ENCODE results near the gene CCDC154.

The CCDC154 gene

GRCh38 chr16:1454561-1454960, 10.2 kb upstream of the CCDC154 start:
- Histone ChIP-seq H3K27ac (ENCODE audit: insufficient read depth in 1 of 2, low read depth in 1 of 2, low read length in 2 of 2, poor library complexity in 1 of 2, severe bottlenecking in 2 of 2) (peak overlapping the region in 1 of 2 experiments; percentile 56), H3K4me1 (ENCODE audit: control extremely low read depth in 1 of 4, control insufficient read depth in 4 of 4, insufficient read depth in 4 of 4, low read length in 3 of 4) (peaks cover 0 to 33% (median 14%) of the 10 kb centered on the region in 4 experiments), H3K4me3 (ENCODE audit: control insufficient read depth in 1 of 7, extremely low read depth in 1 of 7, insufficient read depth in 4 of 7, low read depth in 2 of 7, low read length in 6 of 7) (no peak overlapping the region), H3K9me3 (ENCODE audit: control extremely low read depth in 1 of 5, control insufficient read depth in 4 of 5, insufficient read depth in 2 of 5, low read depth in 1 of 5, low read length in 4 of 5) (no peaks in the 10 kb centered on the region), H3K27me3 (replicated peaks in 2 of 5; ENCODE audit: control insufficient read depth in 4 of 5, insufficient read depth in 5 of 5, low read length in 4 of 5) (no peaks in the 10 kb centered on the region), H3K36me3 (ENCODE audit: control insufficient read depth in 4 of 4, insufficient read depth in 4 of 4, low read length in 3 of 4) (peaks cover 14 to 90% (median 44%) of the 10 kb centered on the region in 4 experiments)
- POLR2A ChIA-PET = no interaction called here
- DNase-seq = no peak
- 95% methylated on average over 16 of the region's 17 CpGs for WGBS (ENCODE audit: insufficient coverage)
- CTCF ChIA-PET = no interaction called here

DNA sequence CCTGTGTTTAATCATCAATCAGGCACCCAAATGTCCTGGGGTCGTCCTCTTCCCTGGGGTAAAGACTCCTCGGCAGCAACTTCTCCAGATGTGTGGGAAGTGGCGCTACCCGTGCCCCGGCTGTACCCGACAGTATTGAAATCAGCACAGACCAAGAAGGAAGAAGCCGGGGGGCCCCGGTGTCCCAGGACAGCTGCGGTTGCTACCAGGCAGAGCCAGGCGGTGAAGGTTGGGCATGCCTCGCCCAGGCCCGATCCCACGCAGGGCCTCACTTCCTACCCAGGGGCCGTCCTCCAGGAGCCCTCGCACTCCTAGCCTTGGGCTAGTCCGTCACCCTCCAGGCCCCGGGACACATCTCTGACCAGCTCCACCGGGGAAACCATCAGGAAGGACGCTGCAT, 9.0 kb upstream of the CCDC154 start:
- Histone ChIP-seq H3K36me3 (ENCODE audit: control insufficient read depth in 4 of 4, insufficient read depth in 4 of 4, low read length in 3 of 4) (peaks cover 14 to 93% (median 54%) of the 10 kb centered on the region in 4 experiments), H3K4me3 (ENCODE audit: control insufficient read depth in 1 of 7, extremely low read depth in 1 of 7, insufficient read depth in 4 of 7, low read depth in 2 of 7, low read length in 6 of 7) (no peak overlapping the region), H3K4me1 (ENCODE audit: control extremely low read depth in 1 of 4, control insufficient read depth in 4 of 4, insufficient read depth in 4 of 4, low read length in 3 of 4) (peaks cover 0 to 23% (median 7%) of the 10 kb centered on the region in 4 experiments), H3K27me3 (replicated peaks in 2 of 5; ENCODE audit: control insufficient read depth in 4 of 5, insufficient read depth in 5 of 5, low read length in 4 of 5) (no peaks in the 10 kb centered on the region), H3K27ac (ENCODE audit: insufficient read depth in 1 of 2, low read depth in 1 of 2, low read length in 2 of 2, poor library complexity in 1 of 2, severe bottlenecking in 2 of 2) (no peak overlapping the region), H3K9me3 (ENCODE audit: control extremely low read depth in 1 of 5, control insufficient read depth in 4 of 5, insufficient read depth in 2 of 5, low read depth in 1 of 5, low read length in 4 of 5) (no peaks in the 10 kb centered on the region)
- no peak for DNase-seq
- CTCF ChIA-PET = no interaction called here
- POLR2A ChIA-PET = no interaction called here
- 96% methylated on average over 19 of the region's 19 CpGs for WGBS (ENCODE audit: insufficient coverage)

GRCh38 chr16:1452530-1452929, 8.2 kb upstream of the CCDC154 start:
- no peak for DNase-seq
- H3K4me1 ChIP-seq (ENCODE audit: control extremely low read depth in 1 of 4, control insufficient read depth in 4 of 4, insufficient read depth in 4 of 4, low read length in 3 of 4) = peaks cover 0 to 19% (median 3%) of the 10 kb centered on the region in 4 experiments
- H3K9me3 ChIP-seq (ENCODE audit: control extremely low read depth in 1 of 5, control insufficient read depth in 4 of 5, insufficient read depth in 2 of 5, low read depth in 1 of 5, low read length in 4 of 5) = no peaks in the 10 kb centered on the region
- no peaks in the 10 kb centered on the region for H3K27me3 ChIP-seq (replicated peaks in 2 of 5; ENCODE audit: control insufficient read depth in 4 of 5, insufficient read depth in 5 of 5, low read length in 4 of 5)
- H3K4me3 ChIP-seq (ENCODE audit: control insufficient read depth in 1 of 7, extremely low read depth in 1 of 7, insufficient read depth in 4 of 7, low read depth in 2 of 7, low read length in 6 of 7) = no peak overlapping the region
- no peak overlapping the region for H3K27ac ChIP-seq (ENCODE audit: insufficient read depth in 1 of 2, low read depth in 1 of 2, low read length in 2 of 2, poor library complexity in 1 of 2, severe bottlenecking in 2 of 2)
- POLR2A ChIA-PET = no interaction called here
- CTCF ChIA-PET = no interaction called here
- 98% methylated on average over 15 of the region's 20 CpGs for WGBS (ENCODE audit: insufficient coverage)
- peaks cover 14 to 93% (median 60%) of the 10 kb centered on the region in 4 experiments for H3K36me3 ChIP-seq (ENCODE audit: control insufficient read depth in 4 of 4, insufficient read depth in 4 of 4, low read length in 3 of 4)

DNA sequence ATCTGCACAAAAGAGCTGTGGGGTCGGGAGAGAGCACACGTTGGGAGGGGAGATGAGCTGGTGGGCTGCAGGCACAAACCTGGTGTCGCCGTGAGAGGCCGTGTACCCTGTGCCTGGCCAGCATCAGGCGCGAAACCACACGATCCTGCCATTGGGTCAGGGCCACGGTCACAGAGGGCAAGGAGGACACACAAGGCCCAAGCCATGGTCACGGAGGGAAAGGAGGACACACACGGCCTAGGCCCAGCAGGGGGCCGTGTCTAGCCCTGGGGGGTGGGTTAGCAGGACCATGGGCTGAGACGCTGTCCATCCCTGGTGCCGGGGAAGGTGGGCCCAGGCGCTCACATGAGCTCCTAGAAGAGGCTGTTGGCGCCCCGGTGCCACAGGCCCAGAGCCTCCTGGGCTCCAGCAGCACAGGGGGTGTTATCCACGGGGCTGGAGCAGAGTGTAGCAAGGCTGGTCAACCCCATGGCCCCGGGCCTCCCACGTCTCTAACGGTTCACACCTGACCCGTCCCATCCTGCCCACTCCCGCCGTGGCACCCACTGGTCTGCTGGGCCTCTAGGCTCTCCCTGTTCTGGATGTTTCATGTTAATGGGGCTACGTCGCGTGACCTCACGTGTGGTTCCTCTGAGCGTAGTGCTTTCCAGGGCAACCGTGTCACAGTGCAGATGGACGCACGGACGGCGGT, 7.5 kb upstream of the CCDC154 start:
- 95% methylated on average over 33 of the region's 34 CpGs for WGBS (ENCODE audit: insufficient coverage)
- ChIA-PET CTCF (no interaction called here), POLR2A (no interaction called here)
- DNase-seq = no peak
- Histone ChIP-seq H3K27ac (ENCODE audit: insufficient read depth in 1 of 2, low read depth in 1 of 2, low read length in 2 of 2, poor library complexity in 1 of 2, severe bottlenecking in 2 of 2) (no peak overlapping the region), H3K4me3 (ENCODE audit: control insufficient read depth in 1 of 7, extremely low read depth in 1 of 7, insufficient read depth in 4 of 7, low read depth in 2 of 7, low read length in 6 of 7) (no peak overlapping the region), H3K9me3 (ENCODE audit: control extremely low read depth in 1 of 5, control insufficient read depth in 4 of 5, insufficient read depth in 2 of 5, low read depth in 1 of 5, low read length in 4 of 5) (no peaks in the 10 kb centered on the region), H3K36me3 (ENCODE audit: control insufficient read depth in 4 of 4, insufficient read depth in 4 of 4, low read length in 3 of 4) (peaks cover 14 to 94% (median 62%) of the 10 kb centered on the region in 4 experiments), H3K27me3 (replicated peaks in 2 of 5; ENCODE audit: control insufficient read depth in 4 of 5, insufficient read depth in 5 of 5, low read length in 4 of 5) (no peaks in the 10 kb centered on the region), H3K4me1 (ENCODE audit: control extremely low read depth in 1 of 4, control insufficient read depth in 4 of 4, insufficient read depth in 4 of 4, low read length in 3 of 4) (peaks cover 0 to 18% (median under 1%) of the 10 kb centered on the region in 4 experiments)

- H3K4me1 ChIP-seq (ENCODE audit: control extremely low read depth in 1 of 4, control insufficient read depth in 4 of 4, insufficient read depth in 4 of 4, low read length in 3 of 4) = peaks cover 0 to 11% (median 0%) of the 10 kb centered on the region in 4 experiments
- no peak overlapping the region for H3K4me3 ChIP-seq (ENCODE audit: control insufficient read depth in 1 of 7, extremely low read depth in 1 of 7, insufficient read depth in 4 of 7, low read depth in 2 of 7, low read length in 6 of 7)
- ChIA-PET POLR2A (no interaction called here), CTCF (no interaction called here)
- no peaks in the 10 kb centered on the region for H3K27me3 ChIP-seq (replicated peaks in 2 of 5; ENCODE audit: control insufficient read depth in 4 of 5, insufficient read depth in 5 of 5, low read length in 4 of 5)
- H3K36me3 ChIP-seq (ENCODE audit: control insufficient read depth in 4 of 4, insufficient read depth in 4 of 4, low read length in 3 of 4) = peaks cover 11 to 97% (median 64%) of the 10 kb centered on the region in 4 experiments
- DNase-seq = no peak
- no peaks in the 10 kb centered on the region for H3K9me3 ChIP-seq (ENCODE audit: control extremely low read depth in 1 of 5, control insufficient read depth in 4 of 5, insufficient read depth in 2 of 5, low read depth in 1 of 5, low read length in 4 of 5)
- no peak overlapping the region for H3K27ac ChIP-seq (ENCODE audit: insufficient read depth in 1 of 2, low read depth in 1 of 2, low read length in 2 of 2, poor library complexity in 1 of 2, severe bottlenecking in 2 of 2)
- WGBS (ENCODE audit: insufficient coverage) = 100% methylated on average over 13 of the region's 21 CpGs
Measured at GRCh38 chr16:1450841-1451240, 6.5 kb upstream of the CCDC154 start.

DNA sequence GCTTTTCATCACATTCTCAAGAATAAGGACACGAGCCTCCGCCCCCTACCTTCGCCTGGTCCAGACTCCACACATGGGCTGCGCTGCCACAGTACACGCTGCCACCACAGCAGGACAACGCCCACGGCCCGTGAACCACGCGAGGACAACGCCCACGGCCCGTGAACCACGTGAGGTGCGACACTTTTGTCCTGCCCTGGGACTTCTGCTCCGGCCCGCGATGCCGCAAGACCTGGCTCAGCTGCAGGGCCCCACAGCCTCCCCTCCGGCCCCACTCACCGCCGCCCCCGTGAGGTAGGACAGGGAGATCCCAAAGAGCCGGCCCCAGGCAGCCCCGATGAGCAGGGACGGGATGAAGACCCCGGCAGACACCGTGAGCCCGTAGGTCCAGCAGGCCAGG, 5.9 kb upstream of the CCDC154 start:
- DNase-seq = no peak
- no peaks in the 10 kb centered on the region for H3K9me3 ChIP-seq (ENCODE audit: control extremely low read depth in 1 of 5, control insufficient read depth in 4 of 5, insufficient read depth in 2 of 5, low read depth in 1 of 5, low read length in 4 of 5)
- WGBS (ENCODE audit: insufficient coverage) = 97% methylated on average over 29 of the region's 29 CpGs
- peaks cover 0 to 10% (median 0%) of the 10 kb centered on the region in 4 experiments for H3K4me1 ChIP-seq (ENCODE audit: control extremely low read depth in 1 of 4, control insufficient read depth in 4 of 4, insufficient read depth in 4 of 4, low read length in 3 of 4)
- no peak overlapping the region for H3K27ac ChIP-seq (ENCODE audit: insufficient read depth in 1 of 2, low read depth in 1 of 2, low read length in 2 of 2, poor library complexity in 1 of 2, severe bottlenecking in 2 of 2)
- H3K27me3 ChIP-seq (replicated peaks in 2 of 5; ENCODE audit: control insufficient read depth in 4 of 5, insufficient read depth in 5 of 5, low read length in 4 of 5) = no peaks in the 10 kb centered on the region
- CTCF ChIA-PET = no interaction called here
- POLR2A ChIA-PET = no interaction called here
- H3K4me3 ChIP-seq (ENCODE audit: control insufficient read depth in 1 of 7, extremely low read depth in 1 of 7, insufficient read depth in 4 of 7, low read depth in 2 of 7, low read length in 6 of 7) = no peak overlapping the region
- H3K36me3 ChIP-seq (ENCODE audit: control insufficient read depth in 4 of 4, insufficient read depth in 4 of 4, low read length in 3 of 4) = peaks cover 7 to 96% (median 66%) of the 10 kb centered on the region in 4 experiments

- ChIA-PET CTCF (no interaction called here), POLR2A (no interaction called here)
- peaks cover 0 to 7% (median 0%) of the 10 kb centered on the region in 4 experiments for H3K4me1 ChIP-seq (ENCODE audit: control extremely low read depth in 1 of 4, control insufficient read depth in 4 of 4, insufficient read depth in 4 of 4, low read length in 3 of 4)
- H3K4me3 ChIP-seq (ENCODE audit: control insufficient read depth in 1 of 7, extremely low read depth in 1 of 7, insufficient read depth in 4 of 7, low read depth in 2 of 7, low read length in 6 of 7) = no peak overlapping the region
- 96% methylated on average over 19 of the region's 25 CpGs for WGBS (ENCODE audit: insufficient coverage)
- H3K27ac ChIP-seq (ENCODE audit: insufficient read depth in 1 of 2, low read depth in 1 of 2, low read length in 2 of 2, poor library complexity in 1 of 2, severe bottlenecking in 2 of 2) = no peak overlapping the region
- peaks cover 4 to 88% (median 62%) of the 10 kb centered on the region in 4 experiments for H3K36me3 ChIP-seq (ENCODE audit: control insufficient read depth in 4 of 4, insufficient read depth in 4 of 4, low read length in 3 of 4)
- DNase-seq = no peak
- no peaks in the 10 kb centered on the region for H3K9me3 ChIP-seq (ENCODE audit: control extremely low read depth in 1 of 5, control insufficient read depth in 4 of 5, insufficient read depth in 2 of 5, low read depth in 1 of 5, low read length in 4 of 5)
- no peaks in the 10 kb centered on the region for H3K27me3 ChIP-seq (replicated peaks in 2 of 5; ENCODE audit: control insufficient read depth in 4 of 5, insufficient read depth in 5 of 5, low read length in 4 of 5)
Measured at GRCh38 chr16:1449201-1449788, 4.9 kb upstream of the CCDC154 start.
